ENCODE results near the gene CELA1. TPM values are rescaled to one million over a fixed set of nuclear protein-coding genes. Genes with fewer than 3 reads are reported as not detected.

Gene CELA1
- total RNA-seq, 1 experiment from 2014 or later = not detected

GRCh38 chr12:51386351-51386750 lies 39.9 kb upstream of the CELA1 start:
- H2AK5ac ChIP-seq (ENCODE audit: insufficient read length, low read length) = no peak overlapping the region
- no peak overlapping the region for H3K27ac ChIP-seq (ENCODE audit: insufficient read length, low read depth, low read length)
- WGBS (ENCODE audit: extremely low coverage, insufficient read length, low lambda C conversion rate) = no CpG with 5 or more reads among the region's 4 CpGs
- H3K4me2 ChIP-seq (ENCODE audit: insufficient read depth, insufficient read length, low read length) = no peak overlapping the region
- no peaks in the 10 kb centered on the region for H3K9me3 Mint-ChIP-seq
- no peak overlapping the region for H4K91ac ChIP-seq (ENCODE audit: insufficient read length, low read depth, low read length)
- peak overlapping the region in 1 of 3 experiments; percentile 28; a peak in 2 of 7 replicates for H3K27ac Mint-ChIP-seq
- peaks cover 63 to 68% of the 10 kb centered on the region in 2 experiments for H3K4me1 Mint-ChIP-seq
- H3K27me3 Mint-ChIP-seq (ENCODE audit: low read depth) = no peaks in the 10 kb centered on the region; the same call in 1 of the 2 replicates
- no peak overlapping the region for H3K56ac ChIP-seq (ENCODE audit: insufficient read length, low read depth, low read length)
- H2BK20ac ChIP-seq (ENCODE audit: low read depth, low read length, poor library complexity, severe bottlenecking) = no peak overlapping the region
- no peak overlapping the region for H3K14ac ChIP-seq (ENCODE audit: insufficient read depth, low read length)
- H3K4me3 Mint-ChIP-seq = no peak overlapping the region
- H3K9ac ChIP-seq (ENCODE audit: extremely low read depth, insufficient read length, low read length) = no peak overlapping the region
- H2BK120ac ChIP-seq (ENCODE audit: low read depth, low read length, poor library complexity, severe bottlenecking) = no peak overlapping the region
- H3K36me3 Mint-ChIP-seq (ENCODE audit: insufficient read depth in 1 of 3, low read depth in 3 of 3) = peaks cover 0 to 7% (median 1%) of the 10 kb centered on the region in 3 experiments; a peak in 5 of 7 replicates
- H3T11ph ChIP-seq (ENCODE audit: low read length) = no peak overlapping the region
- no peak overlapping the region for H2BK5ac ChIP-seq (ENCODE audit: insufficient read length, low read length)
- H2BK15ac ChIP-seq (ENCODE audit: low read depth, low read length) = no peak overlapping the region
- H4K20me1 ChIP-seq (ENCODE audit: control insufficient read depth, insufficient read depth, insufficient read length) = no peaks in the 10 kb centered on the region
- no peak overlapping the region for H3K18ac ChIP-seq (ENCODE audit: insufficient read length, low read depth, low read length)
- H3K79me1 ChIP-seq (ENCODE audit: insufficient read depth, low read depth, low read length, poor library complexity, severe bottlenecking) = no peaks in the 10 kb centered on the region
- no peak for TF ChIP-seq CTCF (conservative IDR thresholded peaks at IDR 0.05)
- peaks cover 22% of the 10 kb centered on the region for H3K4me1 ChIP-seq (ENCODE audit: insufficient read depth, low read length)
- no peaks in the 10 kb centered on the region for H3K9me3 ChIP-seq (ENCODE audit: control insufficient read depth, low read depth, low read length)
- peaks cover 10% of the 10 kb centered on the region for H3K23me2 ChIP-seq (ENCODE audit: insufficient read length, low read depth, low read length, poor library complexity, severe bottlenecking)
- no peak for DNase-seq
- H3K27me3 ChIP-seq (ENCODE audit: insufficient read depth, low read length) = no peaks in the 10 kb centered on the region
- no peak overlapping the region for H4K8ac ChIP-seq (replicated peaks; ENCODE audit: insufficient read length, low read depth, low read length)
- H3K79me2 ChIP-seq (ENCODE audit: insufficient read depth, low read length) = no peaks in the 10 kb centered on the region
- no peak overlapping the region for H3K23ac ChIP-seq (ENCODE audit: insufficient read length, low read depth, low read length)
- no peak overlapping the region for H4K5ac ChIP-seq (ENCODE audit: insufficient read length, low read depth, low read length)
- no peak overlapping the region for H2BK12ac ChIP-seq (ENCODE audit: insufficient read length, low read depth, low read length)
- no peak overlapping the region for H2AFZ ChIP-seq (ENCODE audit: low read length)
- H3K4ac ChIP-seq (ENCODE audit: low read depth, low read length) = no peak overlapping the region

Measured in H9 (cell line).